HG03135 (cell line): Measurements from ENCODE around the gene ATG4B.
"Not testable (repeated sequence)": the region's sequence is repeated elsewhere in the genome, so short reads cannot be mapped to it uniquely, and the experiment has no call there.

Source experiments
- ATAC-seq: cut with Tn5 transposase; IDR thresholded peaks from one replicate; pipeline ENCODE4 v1.9.1; 2021; ENCODE audit warnings: mild to moderate bottlenecking, moderate library complexity; ENCODE audit not compliant: unreplicated experiment

Gene ATG4B

DNA sequence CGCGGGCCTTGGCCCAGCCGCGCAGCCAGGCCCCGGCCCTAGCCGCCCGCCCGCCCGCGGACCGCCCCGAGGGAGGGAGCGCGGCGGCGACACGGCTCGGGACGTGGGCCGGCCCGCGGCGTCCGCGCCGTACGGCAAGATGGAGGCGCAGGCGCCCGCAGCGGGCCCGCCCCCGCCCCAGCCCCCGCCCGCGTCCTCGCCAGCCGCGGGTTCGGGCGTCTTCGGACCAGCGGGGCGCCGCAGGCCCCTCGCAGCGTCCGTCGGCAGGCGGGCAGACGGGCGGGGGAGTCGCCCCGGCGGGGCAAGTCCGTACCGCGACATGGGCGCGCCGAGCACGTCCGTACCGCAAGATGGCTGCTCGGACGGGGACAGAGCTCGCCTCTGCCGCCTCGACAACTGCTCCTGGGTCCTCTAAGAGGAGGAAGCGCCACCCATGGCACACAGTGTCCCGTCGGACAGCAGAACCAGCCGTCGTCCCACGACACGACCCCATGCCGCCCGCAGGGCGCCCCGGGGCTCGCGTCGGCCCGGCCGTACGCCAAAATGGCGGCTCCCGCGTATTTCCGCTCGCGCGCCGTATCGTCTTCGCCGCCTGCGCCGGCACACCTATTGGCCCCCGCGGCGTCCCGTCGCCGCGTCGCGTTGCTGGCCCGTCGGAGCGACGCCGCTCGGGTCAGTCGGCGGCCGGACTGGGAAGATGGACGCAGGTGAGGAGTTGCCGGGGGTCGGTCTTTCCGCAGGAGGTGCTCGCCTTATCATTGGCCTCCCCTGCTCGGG is at the start of gene ATG4B, which contains the start of gene THAP4:
Gene ATG4B (plus strand): TSS at position 676 of the 777 bp plus-strand sequence. CDS start 22 bp downstream, at position 698.
Gene THAP4 (minus strand): TSS at position 141 of the 777 bp plus-strand sequence. CDS start 141 bp downstream, outside the sequence.
- ATAC-seq: peak; percentile 62

- ATAC-seq: not testable (repeated sequence)
Measured at GRCh38 chr2:241589863-241590262, 47.6 kb upstream of the ATG4B start.

- ATAC-seq: not testable (repeated sequence)
Measured at GRCh38 chr2:241590496-241591455, 46.7 kb upstream of the ATG4B start.

DNA sequence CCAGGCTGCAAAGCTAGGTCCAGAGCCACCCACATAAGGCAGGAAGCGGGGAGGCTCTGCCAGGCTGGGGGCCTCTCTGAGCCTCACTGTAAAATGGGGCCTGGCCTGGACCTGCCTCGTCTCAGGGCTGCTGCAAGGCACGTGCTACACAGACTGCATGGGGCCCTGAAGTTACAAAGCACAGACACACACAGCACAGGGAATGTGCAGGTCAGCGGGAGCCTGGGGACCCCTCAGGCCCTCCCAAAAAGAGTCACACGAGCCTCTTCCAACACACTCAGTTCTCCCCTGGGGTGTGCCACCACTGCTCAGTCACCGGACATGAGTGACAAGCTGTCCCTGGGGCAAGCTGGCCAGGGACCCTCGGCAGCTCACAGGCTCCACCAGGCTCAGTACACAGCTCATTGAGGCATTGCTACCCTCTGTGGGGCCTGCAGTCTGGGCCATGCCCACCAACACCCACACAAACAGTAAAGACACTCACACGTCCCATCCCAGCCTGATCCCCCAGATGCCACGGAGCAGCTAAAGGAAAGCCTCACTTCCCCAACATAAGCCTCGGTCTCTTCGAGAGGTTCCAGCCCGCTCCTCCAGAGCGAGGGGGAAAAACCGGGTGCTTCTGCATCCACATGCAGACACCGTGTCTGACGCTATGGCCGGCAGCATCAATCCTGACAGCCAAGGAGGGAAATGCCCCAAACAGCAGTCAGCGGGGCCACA is 45.2 kb upstream of the ATG4B start:
- ATAC-seq: no peak

DNA sequence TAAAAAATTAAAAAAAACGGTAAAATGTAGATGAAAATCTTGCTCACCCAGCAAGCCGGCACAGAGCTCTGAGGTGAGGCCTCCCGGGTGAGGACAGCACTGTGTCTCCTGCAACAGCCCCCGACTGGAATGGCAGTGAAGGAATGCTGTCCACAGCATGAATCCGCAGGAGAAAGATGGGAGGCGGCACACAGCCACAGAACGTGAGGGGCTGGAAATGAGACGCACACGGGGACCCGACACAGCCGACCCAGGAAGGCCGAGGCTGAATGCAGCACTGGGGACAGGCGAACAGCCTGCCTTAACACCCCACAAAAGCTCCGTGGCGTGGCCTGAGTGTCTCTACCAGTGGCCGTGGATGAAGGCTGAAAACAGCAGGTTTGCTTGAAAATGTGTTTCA is 44.2 kb upstream of the ATG4B start:
- ATAC-seq: no peak

DNA sequence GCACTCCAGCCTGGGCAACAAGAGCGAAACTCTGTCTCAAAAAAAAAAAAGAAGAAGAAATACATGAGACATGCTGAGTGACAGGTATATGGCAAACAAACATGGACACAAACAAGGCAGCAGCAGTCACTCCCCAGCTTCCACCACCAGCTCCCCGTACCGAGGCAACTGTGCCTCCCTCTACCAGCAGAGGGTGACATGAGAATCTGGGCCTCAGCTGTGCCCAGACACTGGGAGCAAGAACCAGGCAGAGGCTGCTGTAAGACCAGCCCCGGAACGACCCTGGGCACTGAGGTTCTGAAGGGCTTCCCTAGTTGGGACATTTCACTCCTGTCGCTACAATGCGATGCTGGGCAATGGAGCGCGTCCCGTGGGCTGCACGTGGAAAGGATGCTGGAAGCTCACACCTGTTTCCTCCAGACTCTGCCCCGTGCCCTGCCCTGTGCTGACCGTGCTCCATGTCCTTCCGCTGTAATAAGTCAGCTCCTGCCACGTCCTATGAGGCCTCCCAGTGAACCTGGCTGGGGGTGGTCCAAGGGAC is 41.8 kb upstream of the ATG4B start:
- ATAC-seq: no peak

DNA sequence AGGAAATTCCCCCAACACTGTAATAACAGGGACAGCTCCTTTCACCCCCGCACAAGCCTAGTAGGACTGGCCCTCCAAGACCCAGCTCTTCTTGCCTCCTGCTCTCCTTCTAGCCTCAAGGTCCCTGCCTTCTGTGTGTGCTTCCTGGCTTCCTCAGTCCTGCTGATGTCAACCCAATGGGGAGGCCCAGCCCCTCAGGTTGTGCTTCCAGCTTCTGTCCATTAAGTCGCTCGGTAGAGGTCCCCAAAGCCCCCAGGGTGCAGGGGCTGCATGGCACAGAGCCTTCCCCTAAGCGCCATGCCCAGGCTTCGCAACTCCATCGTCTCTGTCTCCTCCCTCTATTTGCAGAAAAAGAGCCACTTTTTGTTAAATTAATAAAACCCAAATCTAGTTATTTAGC is 39.9 kb upstream of the ATG4B start:
- no peak for ATAC-seq

GRCh38 chr2:241598061-241598460 is 39.4 kb upstream of the ATG4B start:
- ATAC-seq: no peak

DNA sequence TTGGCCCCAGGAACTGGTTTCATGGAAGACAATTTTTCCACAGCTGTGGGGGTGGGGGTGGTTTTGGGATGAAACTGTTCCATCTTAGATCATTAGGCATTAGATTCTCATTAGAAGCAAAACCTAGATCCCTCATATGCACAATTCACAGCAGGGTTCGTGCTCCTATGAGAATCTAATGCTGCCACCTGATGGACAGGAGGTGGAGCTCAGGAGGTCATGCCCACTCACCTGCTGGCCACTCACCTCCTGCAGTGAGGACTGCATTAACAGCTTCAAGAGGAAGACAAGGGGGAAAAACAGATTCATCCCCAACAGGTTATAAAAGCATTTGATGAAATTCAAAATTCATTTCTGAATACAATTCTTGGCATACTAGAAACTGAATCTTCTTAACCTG is 39.0 kb upstream of the ATG4B start:
- no peak for ATAC-seq

- ATAC-seq: no peak
Measured at GRCh38 chr2:241599615-241600014, 37.9 kb upstream of the ATG4B start.

GRCh38 chr2:241601841-241602240 is 35.7 kb upstream of the ATG4B start:
- ATAC-seq: no peak

GRCh38 chr2:241602720-241603119 is 34.8 kb upstream of the ATG4B start:
- ATAC-seq: no peak

GRCh38 chr2:241603686-241604085 is 33.8 kb upstream of the ATG4B start:
- no peak for ATAC-seq

GRCh38 chr2:241606186-241606585 is 31.3 kb upstream of the ATG4B start:
- no peak for ATAC-seq

GRCh38 chr2:241607162-241607885 is 30.2 kb upstream of the ATG4B start:
- ATAC-seq: no peak

DNA sequence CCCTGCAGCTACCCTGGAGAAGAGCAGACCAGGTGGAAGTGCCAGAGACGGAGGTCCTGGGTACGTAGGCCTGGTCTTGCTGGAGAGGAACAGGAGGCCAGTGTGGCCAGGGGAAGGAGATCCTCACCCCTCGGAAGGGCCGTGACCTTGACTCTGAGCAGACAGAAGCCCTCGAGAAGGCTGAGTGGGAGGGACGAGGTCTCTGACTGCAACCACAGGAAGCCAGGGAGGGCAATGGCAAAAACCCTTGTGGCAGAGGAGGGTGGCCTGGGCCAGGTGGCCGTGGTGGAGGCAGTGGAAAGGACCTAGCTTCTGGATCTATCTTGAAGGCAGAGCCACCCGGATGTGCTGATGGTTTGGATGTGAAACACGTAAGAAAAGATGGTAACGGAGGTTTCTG is 28.6 kb upstream of the ATG4B start:
- no peak for ATAC-seq

DNA sequence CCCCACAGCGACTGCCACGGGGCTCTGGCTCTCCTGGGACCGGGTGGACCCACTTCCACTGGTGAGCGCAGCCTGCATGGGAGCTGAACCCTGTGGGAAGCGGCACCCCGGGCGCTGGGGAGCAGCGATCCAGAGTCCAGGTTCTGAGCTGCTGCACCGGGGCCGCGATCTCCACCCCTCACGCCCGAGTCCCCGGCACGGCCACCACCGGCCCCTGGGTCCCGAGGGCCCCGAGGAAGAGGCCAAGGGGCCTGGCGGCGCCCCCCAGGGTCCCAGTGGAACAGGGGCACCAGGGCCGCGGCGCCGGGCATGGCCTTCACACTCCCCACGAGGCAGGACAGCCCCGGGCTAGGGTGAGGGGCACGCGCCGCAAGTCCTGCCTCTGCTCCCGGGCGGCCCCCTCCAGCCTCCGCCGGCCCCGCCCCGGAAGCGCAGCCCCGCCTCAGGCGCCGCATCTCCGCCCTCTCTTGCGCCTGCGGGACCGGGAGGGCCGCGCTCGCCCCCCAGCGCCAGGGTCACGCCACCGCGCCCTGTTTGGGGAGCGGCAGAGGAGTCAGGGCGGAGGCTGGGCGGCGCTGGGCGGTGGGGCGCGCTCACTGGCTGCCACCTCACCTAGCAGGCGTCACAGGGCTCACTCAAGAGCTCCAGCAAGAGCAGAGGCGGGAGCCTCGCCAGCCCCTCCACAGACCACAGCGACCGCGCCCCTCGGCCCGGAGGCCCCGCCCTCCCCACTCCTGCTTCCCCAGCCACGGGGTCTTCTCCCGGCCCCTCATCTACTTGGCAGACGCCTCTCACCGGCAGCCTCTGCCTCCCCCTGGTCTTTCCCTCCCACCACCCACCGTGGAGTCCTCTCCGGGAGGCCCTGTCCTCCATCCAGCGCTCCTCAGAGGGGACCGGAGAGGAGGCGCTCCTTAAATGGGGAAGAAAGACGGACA is 27.4 kb upstream of the ATG4B start:
- ATAC-seq: peak; percentile 92

DNA sequence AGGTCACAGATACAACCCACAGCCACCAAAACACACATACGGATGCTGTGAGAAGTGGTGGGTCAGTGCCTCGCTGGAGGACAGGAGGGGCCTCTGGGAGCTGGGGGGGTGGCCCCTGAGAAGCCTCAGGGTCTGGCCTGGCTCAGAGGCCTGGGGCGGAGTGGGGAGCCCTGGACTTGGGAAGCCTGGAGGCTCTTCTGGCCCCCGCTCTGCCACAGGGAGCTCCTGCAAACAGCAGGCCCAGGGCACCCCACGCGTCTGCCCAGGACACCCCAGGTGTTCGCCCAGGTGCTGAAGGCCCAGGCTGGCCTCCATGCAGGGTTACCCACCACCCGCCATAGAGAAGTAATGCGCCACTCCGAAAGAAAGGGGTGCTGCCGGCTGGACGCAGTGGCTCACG is 26.4 kb upstream of the ATG4B start:
- no peak for ATAC-seq
